ENCODE data around the gene NFIX. TPM values are rescaled to one million over a fixed set of nuclear protein-coding genes. Genes with fewer than 3 reads are reported as not detected.

Gene NFIX
- total RNA-seq, 4 donors from 2014 or later, result 39.8 to 55.8 (median 48.2) TPM

DNA sequence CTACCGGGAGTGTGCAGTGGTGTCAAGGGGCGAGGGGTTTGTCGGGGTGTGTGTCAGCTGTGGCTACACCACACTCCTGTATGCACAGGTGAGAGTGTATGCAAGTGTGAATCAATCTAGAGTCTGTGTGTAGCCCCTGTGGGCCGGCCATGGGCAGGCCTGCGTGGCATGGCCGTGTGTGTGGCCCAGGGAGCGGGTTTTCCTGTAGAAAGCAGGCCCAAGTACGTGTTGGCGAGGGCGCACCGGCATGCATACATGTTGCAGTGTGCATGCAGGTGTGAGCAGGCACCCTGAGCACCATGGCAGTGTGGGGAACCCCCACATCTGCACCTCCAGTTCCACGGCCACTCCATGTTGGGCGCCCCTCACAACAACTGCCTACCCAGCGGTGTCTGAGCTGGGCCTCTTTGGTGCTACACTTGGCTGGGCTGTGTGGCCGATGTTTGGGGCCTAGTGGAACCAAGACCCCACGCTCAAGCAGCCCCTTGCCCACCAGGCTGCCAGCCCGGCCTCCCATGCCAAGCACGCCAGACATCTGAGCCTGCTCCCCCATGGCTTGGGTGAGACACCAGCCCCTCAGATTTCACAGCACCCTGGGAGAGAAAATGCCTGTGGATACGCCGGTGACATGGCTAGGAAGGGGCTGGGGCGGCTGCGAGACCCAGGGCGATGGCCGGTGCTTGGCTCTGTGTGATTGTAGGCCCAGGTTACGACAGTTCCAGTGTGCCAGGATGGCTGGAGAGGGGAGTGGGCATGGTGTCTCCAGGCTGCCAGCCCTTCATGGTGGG lies 2.1 kb downstream of the NFIX start:
- Histone ChIP-seq H3K27ac (peak overlapping the region in 3 of 4 donors; percentile 77 to 93 (median 90)), H3K9me3 (no peaks in the 10 kb centered on the region), H3K36me3 (no peaks in the 10 kb centered on the region), H3K4me3 (peak overlapping the region; percentile 57 to 80 (median 71)), H3K27me3 (no peaks in the 10 kb centered on the region), H3K4me1 (peaks cover 0 to 59% (median 18%) of the 10 kb centered on the region in 4 donors)
- DNase-seq (ENCODE audit: low spot score in 2 of 2), result peak in 1 of 2 donors; percentile 7
- 82% methylated on average over 19 to 25 of the region's 25 CpGs for WGBS, 2 donors
- no peak for TF ChIP-seq POLR2A (IDR thresholded peaks at IDR 0.05)
- TF ChIP-seq EP300 (IDR thresholded peaks at IDR 0.05), result no peak
- TF ChIP-seq, protein P1, sequence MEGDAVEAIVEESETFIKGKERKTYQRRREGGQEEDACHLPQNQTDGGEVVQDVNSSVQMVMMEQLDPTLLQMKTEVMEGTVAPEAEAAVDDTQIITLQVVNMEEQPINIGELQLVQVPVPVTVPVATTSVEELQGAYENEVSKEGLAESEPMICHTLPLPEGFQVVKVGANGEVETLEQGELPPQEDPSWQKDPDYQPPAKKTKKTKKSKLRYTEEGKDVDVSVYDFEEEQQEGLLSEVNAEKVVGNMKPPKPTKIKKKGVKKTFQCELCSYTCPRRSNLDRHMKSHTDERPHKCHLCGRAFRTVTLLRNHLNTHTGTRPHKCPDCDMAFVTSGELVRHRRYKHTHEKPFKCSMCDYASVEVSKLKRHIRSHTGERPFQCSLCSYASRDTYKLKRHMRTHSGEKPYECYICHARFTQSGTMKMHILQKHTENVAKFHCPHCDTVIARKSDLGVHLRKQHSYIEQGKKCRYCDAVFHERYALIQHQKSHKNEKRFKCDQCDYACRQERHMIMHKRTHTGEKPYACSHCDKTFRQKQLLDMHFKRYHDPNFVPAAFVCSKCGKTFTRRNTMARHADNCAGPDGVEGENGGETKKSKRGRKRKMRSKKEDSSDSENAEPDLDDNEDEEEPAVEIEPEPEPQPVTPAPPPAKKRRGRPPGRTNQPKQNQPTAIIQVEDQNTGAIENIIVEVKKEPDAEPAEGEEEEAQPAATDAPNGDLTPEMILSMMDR (IDR thresholded peaks at IDR 0.05), result no peak

DNA sequence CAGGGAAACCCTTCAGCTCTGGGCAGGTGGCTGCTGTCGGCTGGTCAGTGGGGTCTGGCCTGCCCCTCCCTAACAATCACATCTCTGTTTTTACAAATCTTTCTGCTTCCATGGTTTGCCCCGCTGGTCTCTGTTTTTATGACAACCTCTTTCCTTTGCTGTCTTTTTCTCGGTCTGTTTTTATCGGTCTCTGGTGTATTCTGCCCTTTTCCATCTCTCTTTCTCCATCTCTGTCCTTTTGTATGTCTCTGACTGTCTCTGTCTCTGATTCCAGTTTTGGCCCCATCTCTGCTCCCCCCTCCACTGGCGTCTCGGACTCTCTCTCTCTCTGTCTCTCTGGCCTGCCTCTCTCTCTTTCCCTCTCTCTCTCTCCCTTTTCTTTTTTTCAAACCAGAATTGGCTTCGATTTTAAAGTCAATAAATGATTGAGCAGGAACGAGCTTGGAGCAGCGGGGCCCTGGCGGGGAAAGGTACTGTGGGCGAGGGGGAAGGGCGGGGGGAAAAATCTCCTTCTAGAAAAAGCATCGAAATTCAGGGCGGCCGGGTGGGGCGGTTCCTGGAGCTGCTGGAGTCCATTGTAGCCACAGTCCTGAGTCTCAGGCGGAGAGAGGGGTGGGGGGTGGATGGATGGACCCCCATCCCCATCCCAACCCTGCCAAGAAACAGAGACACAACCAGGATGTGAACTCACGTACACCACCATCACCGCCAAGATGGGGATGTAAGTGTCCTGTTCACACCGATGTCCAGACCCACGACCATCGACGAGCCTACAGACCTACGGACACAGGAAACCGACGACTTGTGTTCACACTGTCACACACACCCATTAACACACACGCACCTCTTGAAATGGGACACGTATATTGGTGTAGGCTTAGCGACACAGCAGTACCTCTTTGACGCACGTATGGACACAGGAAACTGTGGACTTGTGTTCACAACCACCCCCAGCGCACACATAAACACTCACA lies 3.0 kb downstream of the NFIX start:
- Histone ChIP-seq H3K9me3 (no peaks in the 10 kb centered on the region), H3K36me3 (no peaks in the 10 kb centered on the region), H3K4me3 (peak overlapping the region in 1 of 4 donors; percentile 73), H3K4me1 (peaks cover 0 to 68% (median 21%) of the 10 kb centered on the region in 4 donors), H3K27ac (peak overlapping the region in 3 of 4 donors; percentile 24 to 90 (median 54)), H3K27me3 (no peaks in the 10 kb centered on the region)
- 74 to 79% methylated on average over 32 of the region's 32 CpGs for WGBS, 2 donors
- peak in 1 of 2 donors; percentile 7 for DNase-seq (ENCODE audit: low spot score in 2 of 2)
- TF ChIP-seq POLR2A (IDR thresholded peaks at IDR 0.05) (no peak), EP300 (IDR thresholded peaks at IDR 0.05) (no peak)
- TF ChIP-seq, protein P1 (IDR thresholded peaks at IDR 0.05), result no peak

DNA sequence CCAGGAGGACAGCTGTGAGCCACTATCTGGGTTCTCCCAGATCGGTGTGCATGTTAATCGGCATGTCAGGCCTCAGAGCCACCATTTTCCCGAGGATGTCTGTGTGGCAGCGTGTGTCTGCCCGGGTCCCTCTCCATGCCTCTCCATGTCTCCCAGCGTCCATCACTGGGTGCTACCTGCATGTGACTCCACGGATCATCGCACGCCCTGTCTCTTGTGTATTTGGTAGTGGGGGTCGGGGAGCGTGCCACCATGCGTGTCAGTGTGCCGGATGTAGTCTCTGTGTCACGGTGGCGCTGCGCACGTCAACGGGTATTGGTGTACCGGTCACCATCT lies 5.9 kb downstream of the NFIX start:
- 88 to 90% methylated on average over 7 to 19 of the region's 19 CpGs for WGBS, 2 donors
- peaks cover 0 to 90% (median 26%) of the 10 kb centered on the region in 4 donors for H3K4me1 ChIP-seq
- TF ChIP-seq, protein P1 (IDR thresholded peaks at IDR 0.05), result no peak
- TF ChIP-seq POLR2A (IDR thresholded peaks at IDR 0.05), result no peak
- TF ChIP-seq EP300 (IDR thresholded peaks at IDR 0.05), result no peak
- peak overlapping the region in 1 of 4 donors; percentile 47 for H3K4me3 ChIP-seq
- no peaks in the 10 kb centered on the region for H3K36me3 ChIP-seq
- no peaks in the 10 kb centered on the region for H3K27me3 ChIP-seq
- DNase-seq (ENCODE audit: low spot score in 2 of 2), result peak in 1 of 2 donors; percentile 9
- H3K27ac ChIP-seq, result peak overlapping the region; percentile 3 to 95 (median 87)
- no peaks in the 10 kb centered on the region for H3K9me3 ChIP-seq

DNA sequence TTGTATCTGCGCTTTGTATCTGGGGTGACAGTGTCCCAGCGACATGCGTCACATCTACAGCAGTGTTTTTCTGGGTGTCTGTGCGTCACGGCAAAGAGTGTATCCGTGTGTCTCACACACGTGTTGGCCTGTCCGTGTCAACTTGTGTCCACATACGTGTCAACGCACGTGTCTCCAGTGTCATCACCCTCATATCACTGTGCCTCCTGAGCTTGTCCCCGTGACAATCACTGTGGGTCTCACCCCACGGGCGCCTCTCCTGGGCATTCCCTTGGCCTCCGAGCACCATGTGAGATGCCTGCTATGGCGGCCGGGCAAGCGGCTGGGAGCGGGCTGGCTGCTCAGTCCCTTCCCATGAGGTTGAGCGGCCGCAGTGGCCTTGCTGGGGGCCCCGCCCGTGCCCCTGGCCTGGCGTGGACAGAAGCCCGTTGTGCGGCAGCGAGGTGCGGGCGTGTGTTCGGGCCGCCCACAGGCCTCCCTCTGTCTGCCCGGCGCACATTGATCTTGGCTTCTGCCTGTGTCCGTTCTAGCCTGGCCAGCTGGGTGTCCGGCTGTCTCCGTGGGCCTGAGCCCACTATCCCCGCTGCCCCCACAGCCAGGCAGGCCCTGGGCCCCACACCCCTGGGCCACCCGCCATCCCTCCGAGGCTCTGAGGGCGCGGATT lies 6.4 kb downstream of the NFIX start:
- no peaks in the 10 kb centered on the region for H3K36me3 ChIP-seq
- TF ChIP-seq, protein P1 (IDR thresholded peaks at IDR 0.05), result no peak
- TF ChIP-seq POLR2A (IDR thresholded peaks at IDR 0.05) (no peak), EP300 (IDR thresholded peaks at IDR 0.05) (no peak)
- H3K4me3 ChIP-seq, result peak overlapping the region; percentile 18 to 47 (median 34)
- peaks cover 0 to 91% (median 31%) of the 10 kb centered on the region in 4 donors for H3K4me1 ChIP-seq
- DNase-seq (ENCODE audit: low spot score in 2 of 2), result peak in 1 of 2 donors; percentile 20
- WGBS, 2 donors, result 43 to 57% methylated on average over 22 to 33 of the region's 41 CpGs
- peak overlapping the region; percentile 73 to 95 (median 87) for H3K27ac ChIP-seq
- no peaks in the 10 kb centered on the region for H3K9me3 ChIP-seq
- no peaks in the 10 kb centered on the region for H3K27me3 ChIP-seq

Measured in tibial nerve (tissue), 4 donors.